Activated T-cell treated with anti-CD3 and anti-CD28 coated beads for 4 hours (primary cell): ENCODE data around the gene OLFML2A.
A peak's percentile ranks its signal among the peaks of the same experiment; 100 is the strongest.
"Not testable (repeated sequence)": the region's sequence is repeated elsewhere in the genome, so short reads cannot be mapped to it uniquely, and the experiment has no call there.

ENCODE experiments used
- DNase-seq: peaks from one replicate; pipeline ENCODE4 v3.0.0-alpha.2; 2020

The OLFML2A gene

GRCh38 chr9:124761710-124762109 lies 15.2 kb upstream of the OLFML2A start:
- DNase-seq: no peak

- DNase-seq: no peak
These were observed 14.3 kb upstream of the OLFML2A start for GRCh38 chr9:124762633-124763032.

DNA sequence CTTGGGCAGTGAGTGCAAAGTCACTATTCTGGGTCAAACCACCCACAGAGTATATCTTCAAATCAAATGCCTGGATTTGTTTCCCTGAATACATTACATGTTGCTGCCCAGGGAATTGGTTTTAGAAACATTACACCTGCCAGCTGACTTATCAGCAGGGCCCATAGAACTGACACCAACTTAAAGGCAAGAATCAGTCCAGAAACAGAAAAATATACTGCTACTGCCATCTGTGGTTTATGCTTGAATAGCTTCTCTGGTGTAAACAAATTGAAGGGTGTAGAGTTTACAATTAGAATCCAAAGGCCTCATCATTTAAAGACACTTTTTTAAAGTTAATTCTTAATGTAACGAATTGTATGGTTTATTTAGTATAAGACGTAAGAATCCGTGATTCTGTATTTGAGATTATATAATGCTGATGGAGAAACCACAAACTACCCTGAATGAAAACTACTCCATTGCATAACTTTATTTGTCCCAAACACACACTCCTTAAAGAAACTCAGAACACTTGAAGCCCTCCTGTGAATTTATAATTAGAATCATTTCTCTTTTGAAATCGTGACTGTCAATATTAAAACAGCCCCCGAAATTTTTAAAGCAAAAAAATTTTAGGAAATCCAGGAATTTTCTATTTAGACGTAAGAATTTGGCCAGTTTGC lies 12.0 kb upstream of the OLFML2A start:
- no peak for DNase-seq

- DNase-seq: no peak
These were observed 11.5 kb upstream of the OLFML2A start for GRCh38 chr9:124765439-124765835.

- no peak for DNase-seq
These were observed 10.6 kb upstream of the OLFML2A start for GRCh38 chr9:124766326-124766725.

DNA sequence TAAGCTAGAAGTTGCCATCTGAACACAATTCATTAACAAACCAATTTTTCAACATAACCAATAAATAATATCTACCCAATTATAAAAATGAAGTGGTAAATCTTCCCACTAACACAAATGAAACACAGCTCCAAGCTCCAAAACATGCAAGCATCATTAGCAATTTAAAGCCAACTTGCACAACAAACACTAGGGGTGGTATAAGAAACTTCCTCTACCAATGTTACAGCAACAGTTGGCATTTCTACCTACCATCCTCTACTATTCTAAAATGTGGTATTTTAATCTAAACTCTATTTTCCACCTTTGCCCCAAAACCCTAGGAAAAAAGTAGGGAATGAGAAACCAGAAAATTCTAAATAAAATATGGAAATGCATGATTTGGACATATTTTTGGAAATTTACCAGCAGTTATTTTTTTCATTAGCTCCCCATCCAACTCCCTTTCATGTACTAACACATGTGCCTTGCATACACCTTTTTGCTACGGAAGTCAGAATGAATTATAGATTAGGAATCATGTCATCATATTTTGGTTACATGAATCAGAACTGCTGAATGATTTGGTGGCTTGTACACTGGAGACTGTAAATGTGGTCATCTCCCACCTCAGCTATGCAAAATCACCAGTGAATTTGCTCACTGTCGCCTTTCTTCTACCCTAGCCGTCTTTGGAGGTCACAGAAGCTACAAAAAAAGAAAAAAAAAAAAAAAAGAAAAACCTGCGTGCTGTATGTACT lies 9.9 kb upstream of the OLFML2A start:
- DNase-seq: no peak

DNA sequence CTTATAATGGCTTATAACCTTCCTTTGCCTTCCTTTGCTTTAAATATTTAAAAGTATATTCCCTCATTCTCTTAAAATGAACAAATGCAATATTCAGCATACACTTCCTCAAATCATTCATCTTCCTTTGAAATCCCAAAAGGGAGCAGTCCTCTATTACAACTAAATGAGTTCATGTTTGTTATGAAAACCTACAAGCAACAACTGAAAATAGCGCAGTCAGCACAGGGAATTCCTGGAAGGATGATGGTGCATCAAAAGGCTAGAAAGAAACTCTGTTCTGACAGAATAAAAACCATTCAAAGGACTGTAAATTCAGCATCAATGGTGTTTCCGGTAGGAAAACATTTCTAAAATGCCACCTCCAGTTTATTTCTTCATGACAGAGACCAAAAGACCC lies 9.1 kb upstream of the OLFML2A start:
- DNase-seq: no peak

DNA sequence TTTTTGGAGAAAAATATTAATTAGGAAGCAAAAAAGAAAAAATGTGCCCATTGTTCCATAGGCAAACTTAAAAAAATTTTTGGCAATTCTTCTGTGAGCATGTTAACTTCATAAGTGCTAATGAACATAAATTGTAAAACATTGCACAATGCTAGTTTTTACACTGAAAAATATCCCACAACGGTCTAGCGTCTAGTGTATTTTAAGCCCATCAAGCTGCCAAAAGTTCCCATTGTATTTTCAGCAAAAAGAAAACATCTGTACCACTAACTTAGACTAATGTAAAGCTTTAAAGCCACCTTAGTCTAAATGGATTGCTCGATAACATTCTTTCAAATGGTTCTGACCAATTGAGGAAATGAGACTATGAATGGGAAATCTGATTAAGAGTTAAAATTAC lies 8.6 kb upstream of the OLFML2A start:
- no peak for DNase-seq

DNA sequence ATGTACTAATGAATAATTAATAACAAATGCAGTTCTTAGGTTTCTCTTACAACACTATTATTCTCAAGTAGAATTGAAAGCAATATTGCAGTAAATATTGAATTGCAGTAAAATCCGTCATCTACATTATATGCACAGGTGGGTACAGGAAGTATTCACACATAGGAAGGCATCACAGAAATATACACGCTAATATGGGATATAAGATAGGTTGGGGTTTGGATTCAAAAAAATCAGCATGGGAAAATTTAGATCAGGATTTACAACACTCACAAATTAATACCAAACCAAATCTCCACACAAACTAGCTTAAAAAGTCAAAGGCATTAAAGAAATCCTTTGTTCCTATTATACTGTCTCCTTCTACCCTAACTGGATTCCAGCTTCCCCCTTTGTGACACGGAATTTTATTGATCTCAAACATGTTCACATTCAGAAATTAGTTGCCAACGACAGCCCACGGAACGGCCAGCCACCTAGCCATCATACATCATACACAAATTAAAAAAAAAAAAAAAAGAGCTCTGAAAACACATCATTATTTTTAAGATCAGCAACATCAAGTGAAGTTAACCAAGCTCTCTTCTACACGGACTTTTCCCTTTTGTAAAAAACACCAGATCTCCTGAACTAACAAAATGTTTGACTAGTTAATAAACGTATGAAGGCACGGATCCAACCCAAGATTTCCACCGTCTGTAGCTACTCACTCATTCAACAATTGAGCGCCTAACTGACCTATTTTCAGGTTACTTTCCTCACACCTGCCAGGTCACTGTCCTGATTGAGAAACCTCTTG lies 8.0 kb upstream of the OLFML2A start:
- DNase-seq: no peak

- DNase-seq: no peak
These were observed 7.2 kb upstream of the OLFML2A start for GRCh38 chr9:124769549-124770358.

DNA sequence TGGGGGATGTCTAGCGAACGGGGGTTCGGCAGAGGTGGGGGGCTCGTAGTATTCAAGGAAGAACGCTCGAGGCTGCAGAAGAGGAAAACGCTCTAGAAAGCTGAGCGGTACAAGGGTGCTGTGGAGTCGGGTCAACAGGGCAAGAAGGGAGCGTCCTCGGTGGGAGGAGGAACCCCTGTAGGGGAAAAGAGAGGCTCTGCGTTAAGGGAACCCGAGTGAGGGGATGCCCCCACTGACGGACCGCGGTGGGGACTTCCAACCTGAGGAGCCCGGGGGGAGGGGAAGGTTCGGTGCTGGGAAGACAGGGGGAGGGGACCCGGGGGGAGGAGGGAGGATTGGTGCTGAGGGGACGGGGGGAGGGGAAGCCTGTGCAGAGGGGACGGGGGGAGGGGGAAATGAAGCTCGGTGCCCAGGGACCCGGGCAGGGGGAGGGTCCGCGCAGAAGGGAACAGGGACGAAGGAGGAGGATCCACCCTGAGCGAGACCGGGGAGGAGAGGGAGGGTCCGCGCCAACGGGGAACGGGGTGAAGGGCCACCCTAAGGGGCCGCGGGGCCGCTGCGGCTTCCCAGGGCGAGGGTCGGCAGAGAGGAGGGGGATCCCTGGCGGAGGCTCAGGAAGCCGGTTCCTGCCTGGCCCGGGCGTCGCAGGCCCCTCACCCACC lies 6.4 kb upstream of the OLFML2A start:
- peak; percentile 16 for DNase-seq

DNA sequence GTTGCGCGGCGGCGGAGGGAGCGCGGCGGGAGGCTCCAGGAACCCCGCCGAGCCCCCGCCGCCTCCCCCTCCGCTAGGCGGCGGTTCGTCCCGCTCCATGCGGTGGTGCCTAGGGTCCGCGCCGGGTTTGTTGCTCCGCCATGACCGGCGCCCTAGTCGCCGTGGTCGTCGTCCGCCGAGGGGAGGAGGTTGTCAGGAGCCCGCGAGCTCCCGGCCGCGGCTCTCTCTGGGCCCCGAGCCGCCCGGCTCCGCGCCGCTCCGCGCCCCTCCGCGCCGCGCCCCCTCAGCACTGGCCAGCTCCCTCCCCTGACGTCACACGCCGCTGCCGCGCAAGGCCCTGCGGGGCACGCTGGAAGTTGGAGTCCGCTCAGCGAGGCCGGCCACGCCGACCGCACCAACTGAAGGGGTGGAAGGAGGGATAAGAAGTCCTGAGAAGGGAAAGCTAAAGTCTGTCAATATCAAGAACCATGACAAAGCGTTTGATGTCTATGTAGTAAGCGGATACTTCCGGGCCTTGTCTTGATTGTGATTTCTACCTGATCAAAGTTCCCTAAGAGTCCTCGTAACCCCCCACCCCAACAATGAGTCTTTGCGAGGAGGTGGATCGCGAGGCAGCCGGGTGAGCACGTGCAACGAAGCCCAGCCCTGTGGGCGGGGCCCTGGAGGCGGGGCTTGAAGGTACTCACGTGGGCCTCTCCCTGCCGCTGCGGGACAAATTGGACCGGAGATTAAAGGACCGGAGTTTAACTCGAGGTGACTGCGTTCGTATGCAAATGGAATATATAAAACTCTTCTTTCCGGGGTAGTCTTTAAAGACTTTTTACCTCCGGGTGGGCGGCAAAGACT lies 5.7 kb upstream of the OLFML2A start, which contains the start of gene NR6A1:
NR6A1 (minus strand) TSS at position 291 of the 846 bp plus-strand sequence.
- peak; percentile 93 for DNase-seq

- peak; percentile 22 for DNase-seq
These were observed 4.9 kb upstream of the OLFML2A start for GRCh38 chr9:124771867-124772679.

- not testable (repeated sequence) for DNase-seq
These were observed 4.1 kb upstream of the OLFML2A start for GRCh38 chr9:124772877-124773276.

DNA sequence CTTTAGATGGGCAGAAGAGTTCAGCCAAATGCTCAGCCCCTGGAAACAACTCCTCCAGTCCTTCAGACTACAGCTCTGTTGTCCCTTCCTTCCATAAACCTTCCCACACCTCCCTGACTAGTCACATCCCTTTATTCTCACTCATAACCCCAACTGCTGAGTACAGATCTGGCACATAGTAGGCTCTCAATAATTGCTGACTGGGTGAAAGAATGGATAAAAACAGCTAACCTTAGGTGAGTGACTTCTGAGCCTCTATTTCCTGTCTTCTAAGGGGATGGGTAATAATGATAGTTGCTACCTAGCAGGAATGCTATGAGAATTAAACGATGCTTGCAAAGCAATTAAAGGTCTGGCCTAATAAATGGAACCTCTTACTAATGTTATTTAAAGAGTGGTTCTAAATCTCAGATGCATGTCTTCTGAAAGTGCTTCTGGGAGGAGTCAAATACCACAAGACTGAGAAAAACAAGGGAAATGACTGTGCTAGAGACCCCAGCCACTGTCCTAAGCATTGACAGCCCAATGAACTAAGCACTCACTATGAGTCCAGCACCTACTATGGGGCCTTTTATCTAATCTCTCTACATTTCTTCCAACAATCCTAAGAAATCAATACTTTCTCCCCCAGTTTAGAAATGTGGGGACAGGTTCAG lies 3.3 kb upstream of the OLFML2A start:
- DNase-seq: no peak

GRCh38 chr9:124774129-124774978 lies 2.6 kb upstream of the OLFML2A start:
- peak; percentile 75 for DNase-seq

GRCh38 chr9:124776618-124776953 lies 347 bp upstream of the OLFML2A start:
- no peak for DNase-seq

GRCh38 chr9:124778575-124779367 lies 1.8 kb downstream of the OLFML2A start:
- no peak for DNase-seq
